Fibroblast of skin of back (primary cell): ENCODE results near the gene TMPRSS15.

Source experiments
- DNase-seq: peaks from one replicate; pipeline ENCODE4 v3.0.0-alpha.2; 2013

Gene TMPRSS15

DNA sequence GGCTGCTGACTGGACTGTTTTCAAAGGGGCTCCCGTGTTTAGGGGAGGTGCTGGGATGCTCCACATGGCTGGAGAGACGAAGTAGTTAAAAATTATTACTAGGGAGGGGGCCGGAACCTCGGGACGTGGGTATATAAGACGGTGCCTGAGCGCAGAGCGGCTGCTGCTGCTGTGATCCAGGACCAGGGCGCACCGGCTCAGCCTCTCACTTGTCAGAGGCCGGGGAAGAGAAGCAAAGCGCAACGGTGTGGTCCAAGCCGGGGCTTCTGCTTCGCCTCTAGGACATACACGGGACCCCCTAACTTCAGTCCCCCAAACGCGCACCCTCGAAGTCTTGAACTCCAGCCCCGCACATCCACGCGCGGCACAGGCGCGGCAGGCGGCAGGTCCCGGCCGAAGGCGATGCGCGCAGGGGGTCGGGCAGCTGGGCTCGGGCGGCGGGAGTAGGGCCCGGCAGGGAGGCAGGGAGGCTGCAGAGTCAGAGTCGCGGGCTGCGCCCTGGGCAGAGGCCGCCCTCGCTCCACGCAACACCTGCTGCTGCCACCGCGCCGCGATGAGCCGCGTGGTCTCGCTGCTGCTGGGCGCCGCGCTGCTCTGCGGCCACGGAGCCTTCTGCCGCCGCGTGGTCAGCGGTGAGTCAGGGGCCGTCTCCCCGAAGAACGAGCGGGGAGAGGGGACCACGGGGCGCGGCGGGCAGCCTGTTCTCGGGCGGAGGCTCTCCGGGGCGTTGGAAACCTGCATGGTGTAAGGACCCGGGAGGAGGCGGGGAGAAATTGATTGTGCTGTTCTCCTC is 158.7 kb downstream of the TMPRSS15 start, which contains the start of gene CHODL:
Gene CHODL (plus strand): TSS at position 163 of the 793 bp plus-strand sequence. CDS start 391 bp downstream, at position 554.
- no peak for DNase-seq

DNA sequence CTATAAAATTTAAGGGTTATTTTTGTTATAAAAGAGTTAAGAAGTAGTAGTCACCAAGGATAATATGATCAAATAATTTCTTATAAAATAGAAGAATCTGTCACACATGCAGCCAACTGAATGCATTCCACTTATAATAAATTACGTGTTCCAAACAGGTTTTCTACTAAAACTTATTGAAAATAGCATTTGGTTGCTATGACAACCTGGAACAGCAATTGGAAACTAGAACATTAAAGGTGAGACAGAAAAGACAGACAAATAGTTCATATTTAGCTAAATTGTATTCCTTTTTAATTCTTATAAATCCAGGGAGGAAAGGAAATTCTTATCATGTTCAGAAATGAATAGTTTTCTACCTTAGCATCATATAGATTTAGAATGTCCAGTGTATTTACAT is 168.0 kb downstream of the TMPRSS15 start:
- no peak for DNase-seq

DNA sequence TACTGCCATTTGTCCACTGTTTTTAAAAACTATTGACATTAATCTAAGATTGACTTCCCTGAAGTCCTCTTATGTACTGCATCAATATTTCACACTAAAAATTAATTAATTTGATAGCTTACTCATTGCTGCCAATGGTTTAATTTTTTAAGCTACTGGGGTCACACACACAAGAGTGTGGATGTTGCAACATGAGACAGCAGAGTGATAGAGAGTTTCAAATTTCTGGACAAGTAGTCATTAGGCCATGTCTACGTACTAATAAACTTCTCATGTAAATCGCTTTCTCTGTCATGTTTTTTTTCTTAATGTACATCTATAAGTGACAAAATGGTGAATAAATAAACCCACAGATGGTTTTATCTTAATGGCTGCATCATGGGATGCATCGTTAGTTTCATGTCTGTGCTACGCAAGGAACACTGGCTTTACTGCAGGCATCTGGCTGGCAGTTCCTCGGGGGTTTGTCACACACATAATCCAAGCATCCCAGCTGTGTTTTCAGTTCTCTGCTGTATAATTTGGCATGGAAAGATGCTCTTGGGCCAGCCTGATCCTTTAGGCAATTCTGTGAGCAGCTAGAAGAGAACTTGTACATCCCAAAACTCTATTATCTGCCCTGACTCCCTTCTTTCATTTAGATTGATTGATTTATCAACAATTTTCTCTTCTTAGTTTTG is 175.4 kb downstream of the TMPRSS15 start:
- DNase-seq = no peak

DNA sequence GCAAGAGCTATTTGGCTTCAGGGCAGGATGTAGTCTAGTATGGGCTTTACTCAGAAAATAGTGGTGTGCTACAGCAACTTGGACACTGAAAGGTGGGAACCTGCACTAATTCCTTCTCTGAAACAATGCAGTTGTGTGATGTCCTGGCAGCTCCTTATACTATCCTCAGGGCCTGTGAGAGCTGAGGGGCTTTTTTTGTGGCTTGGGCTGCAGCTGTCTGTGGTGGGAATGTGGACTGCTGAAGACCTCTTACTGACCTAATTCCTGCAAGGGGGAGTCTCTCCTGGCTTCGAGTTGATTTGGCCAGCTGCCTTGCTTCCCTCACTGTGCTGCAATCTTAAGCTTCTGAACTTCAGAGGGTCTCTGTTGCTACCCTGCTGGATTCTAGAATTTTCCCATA is 181.2 kb downstream of the TMPRSS15 start:
- DNase-seq = no peak

DNA sequence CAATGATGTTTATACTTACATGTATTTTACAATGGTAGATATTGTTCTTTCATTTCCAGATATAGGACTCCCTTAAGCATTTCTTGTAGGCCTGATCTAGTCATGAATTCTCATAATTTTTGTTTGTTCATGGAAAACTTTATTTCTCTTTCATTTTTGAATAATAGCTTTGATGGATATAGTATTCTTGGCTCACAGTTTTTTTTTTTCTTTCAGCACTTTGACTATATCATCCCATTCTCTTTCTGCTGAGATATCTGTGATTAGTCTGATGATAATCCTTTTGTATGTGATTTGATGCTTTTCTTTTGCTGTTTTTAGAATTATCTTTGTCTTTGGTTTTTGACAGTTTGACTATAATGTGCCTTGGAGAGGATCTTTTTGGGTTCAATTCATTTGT is 183.1 kb downstream of the TMPRSS15 start:
- DNase-seq = no peak
